ENCODE results near the gene SRPX.

SRPX gene

GRCh38 chrX:38205039-38205438 lies 15.6 kb downstream of the SRPX start:
- Histone ChIP-seq H3K4me3 (ENCODE audit: low read length) (no peak overlapping the region), H3K36me3 (ENCODE audit: insufficient read depth, low read depth, low read length) (no peaks in the 10 kb centered on the region), H3K9ac (ENCODE audit: low read depth, low read length) (no peak overlapping the region), H3K4me1 (ENCODE audit: insufficient read depth, low read length) (no peaks in the 10 kb centered on the region), H3K27me3 (ENCODE audit: insufficient read depth, low read length) (no peaks in the 10 kb centered on the region), H3K27ac (ENCODE audit: low read length) (no peak overlapping the region), H3K9me3 (ENCODE audit: insufficient read depth, low read depth, low read length) (no peaks in the 10 kb centered on the region)

- H3K36me3 ChIP-seq (ENCODE audit: insufficient read depth, low read depth, low read length): no peaks in the 10 kb centered on the region
- no peaks in the 10 kb centered on the region for H3K9me3 ChIP-seq (ENCODE audit: insufficient read depth, low read depth, low read length)
- no peak overlapping the region for H3K9ac ChIP-seq (ENCODE audit: low read depth, low read length)
- no peaks in the 10 kb centered on the region for H3K4me1 ChIP-seq (ENCODE audit: insufficient read depth, low read length)
- no peaks in the 10 kb centered on the region for H3K27me3 ChIP-seq (ENCODE audit: insufficient read depth, low read length)
- H3K27ac ChIP-seq (ENCODE audit: low read length): no peak overlapping the region
- H3K4me3 ChIP-seq (ENCODE audit: low read length): no peak overlapping the region
These were observed 28.5 kb downstream of the SRPX start for GRCh38 chrX:38192007-38192810.

GRCh38 chrX:38189431-38190250 lies 31.0 kb downstream of the SRPX start:
- no peaks in the 10 kb centered on the region for H3K27me3 ChIP-seq (ENCODE audit: insufficient read depth, low read length)
- H3K9me3 ChIP-seq (ENCODE audit: insufficient read depth, low read depth, low read length): no peaks in the 10 kb centered on the region
- H3K4me3 ChIP-seq (ENCODE audit: low read length): no peak overlapping the region
- no peaks in the 10 kb centered on the region for H3K4me1 ChIP-seq (ENCODE audit: insufficient read depth, low read length)
- H3K27ac ChIP-seq (ENCODE audit: low read length): no peak overlapping the region
- no peaks in the 10 kb centered on the region for H3K36me3 ChIP-seq (ENCODE audit: insufficient read depth, low read depth, low read length)
- H3K9ac ChIP-seq (ENCODE audit: low read depth, low read length): no peak overlapping the region

- H3K27me3 ChIP-seq (ENCODE audit: insufficient read depth, low read length): no peaks in the 10 kb centered on the region
- no peak overlapping the region for H3K9ac ChIP-seq (ENCODE audit: low read depth, low read length)
- H3K4me3 ChIP-seq (ENCODE audit: low read length): no peak overlapping the region
- no peaks in the 10 kb centered on the region for H3K9me3 ChIP-seq (ENCODE audit: insufficient read depth, low read depth, low read length)
- no peak overlapping the region for H3K27ac ChIP-seq (ENCODE audit: low read length)
- H3K4me1 ChIP-seq (ENCODE audit: insufficient read depth, low read length): no peaks in the 10 kb centered on the region; the same call in 1 of the 2 replicates
- H3K36me3 ChIP-seq (ENCODE audit: insufficient read depth, low read depth, low read length): no peaks in the 10 kb centered on the region
These were observed 37.1 kb downstream of the SRPX start for GRCh38 chrX:38183596-38183995.

- Histone ChIP-seq H3K27ac (ENCODE audit: low read length) (no peak overlapping the region), H3K36me3 (ENCODE audit: insufficient read depth, low read depth, low read length) (no peaks in the 10 kb centered on the region), H3K9me3 (ENCODE audit: insufficient read depth, low read depth, low read length) (no peaks in the 10 kb centered on the region), H3K9ac (ENCODE audit: low read depth, low read length) (no peak overlapping the region), H3K4me3 (ENCODE audit: low read length) (no peak overlapping the region), H3K27me3 (ENCODE audit: insufficient read depth, low read length) (no peaks in the 10 kb centered on the region), H3K4me1 (ENCODE audit: insufficient read depth, low read length) (no peaks in the 10 kb centered on the region; the same call in 1 of the 2 replicates)
These were observed 39.3 kb downstream of the SRPX start for GRCh38 chrX:38181357-38181756.

GRCh38 chrX:38178396-38178795 lies 42.3 kb downstream of the SRPX start:
- H3K36me3 ChIP-seq (ENCODE audit: insufficient read depth, low read depth, low read length): no peaks in the 10 kb centered on the region
- H3K4me3 ChIP-seq (ENCODE audit: low read length): no peak overlapping the region
- no peaks in the 10 kb centered on the region for H3K27me3 ChIP-seq (ENCODE audit: insufficient read depth, low read length)
- no peak overlapping the region for H3K9ac ChIP-seq (ENCODE audit: low read depth, low read length)
- no peaks in the 10 kb centered on the region; the same call in 1 of the 2 replicates for H3K4me1 ChIP-seq (ENCODE audit: insufficient read depth, low read length)
- H3K9me3 ChIP-seq (ENCODE audit: insufficient read depth, low read depth, low read length): no peaks in the 10 kb centered on the region
- H3K27ac ChIP-seq (ENCODE audit: low read length): no peak overlapping the region

- Histone ChIP-seq H3K4me1 (ENCODE audit: insufficient read depth, low read length) (peaks cover 12% of the 10 kb centered on the region), H3K36me3 (ENCODE audit: insufficient read depth, low read depth, low read length) (no peaks in the 10 kb centered on the region), H3K4me3 (ENCODE audit: low read length) (no peak overlapping the region), H3K27ac (ENCODE audit: low read length) (no peak overlapping the region), H3K9me3 (ENCODE audit: insufficient read depth, low read depth, low read length) (no peaks in the 10 kb centered on the region), H3K27me3 (ENCODE audit: insufficient read depth, low read length) (no peaks in the 10 kb centered on the region), H3K9ac (ENCODE audit: low read depth, low read length) (no peak overlapping the region)
These were observed 45.5 kb downstream of the SRPX start for GRCh38 chrX:38175139-38175538.

- Histone ChIP-seq H3K27ac (ENCODE audit: low read length) (no peak overlapping the region), H3K9ac (ENCODE audit: low read depth, low read length) (no peak overlapping the region), H3K27me3 (ENCODE audit: insufficient read depth, low read length) (no peaks in the 10 kb centered on the region), H3K36me3 (ENCODE audit: insufficient read depth, low read depth, low read length) (no peaks in the 10 kb centered on the region), H3K9me3 (ENCODE audit: insufficient read depth, low read depth, low read length) (no peaks in the 10 kb centered on the region), H3K4me3 (ENCODE audit: low read length) (no peak overlapping the region), H3K4me1 (ENCODE audit: insufficient read depth, low read length) (peaks cover 12% of the 10 kb centered on the region; the same call in 1 of the 2 replicates)
These were observed 48.1 kb downstream of the SRPX start for GRCh38 chrX:38172596-38172995.

- Histone ChIP-seq H3K4me3 (ENCODE audit: low read length) (no peak overlapping the region), H3K4me1 (ENCODE audit: insufficient read depth, low read length) (peaks cover 12% of the 10 kb centered on the region; the same call in 1 of the 2 replicates), H3K9me3 (ENCODE audit: insufficient read depth, low read depth, low read length) (no peaks in the 10 kb centered on the region), H3K27me3 (ENCODE audit: insufficient read depth, low read length) (no peaks in the 10 kb centered on the region), H3K36me3 (ENCODE audit: insufficient read depth, low read depth, low read length) (no peaks in the 10 kb centered on the region), H3K27ac (ENCODE audit: low read length) (no peak overlapping the region), H3K9ac (ENCODE audit: low read depth, low read length) (no peak overlapping the region)
These were observed 50.1 kb downstream of the SRPX start for GRCh38 chrX:38170556-38170955.

GRCh38 chrX:38166478-38167083 lies 54.1 kb downstream of the SRPX start:
- Histone ChIP-seq H3K27me3 (ENCODE audit: insufficient read depth, low read length) (no peaks in the 10 kb centered on the region), H3K9me3 (ENCODE audit: insufficient read depth, low read depth, low read length) (no peaks in the 10 kb centered on the region), H3K36me3 (ENCODE audit: insufficient read depth, low read depth, low read length) (no peaks in the 10 kb centered on the region), H3K4me3 (ENCODE audit: low read length) (no peak overlapping the region), H3K27ac (ENCODE audit: low read length) (no peak overlapping the region), H3K4me1 (ENCODE audit: insufficient read depth, low read length) (peaks cover 12% of the 10 kb centered on the region; the same call in 1 of the 2 replicates), H3K9ac (ENCODE audit: low read depth, low read length) (no peak overlapping the region)

- Histone ChIP-seq H3K4me3 (ENCODE audit: low read length) (no peak overlapping the region), H3K9ac (ENCODE audit: low read depth, low read length) (no peak overlapping the region), H3K27ac (ENCODE audit: low read length) (no peak overlapping the region), H3K27me3 (ENCODE audit: insufficient read depth, low read length) (no peaks in the 10 kb centered on the region), H3K4me1 (ENCODE audit: insufficient read depth, low read length) (no peaks in the 10 kb centered on the region), H3K9me3 (ENCODE audit: insufficient read depth, low read depth, low read length) (no peaks in the 10 kb centered on the region), H3K36me3 (ENCODE audit: insufficient read depth, low read depth, low read length) (no peaks in the 10 kb centered on the region)
These were observed 55.6 kb downstream of the SRPX start for GRCh38 chrX:38165023-38165422.
